Hair follicular keratinocyte (primary cell): Measurements from ENCODE around the gene TBC1D9B. TPM values are rescaled to one million over a fixed set of nuclear protein-coding genes. Genes with fewer than 3 reads are reported as not detected.

Experiments
- total RNA-seq: library from RNA; depleted of rRNA; stranded (reverse); fragments of >200 nt; gene quantifications from 2 replicates; pipeline ENCODE4 v1.2.3, GENCODE V29; 2015

Gene TBC1D9B
- 56.4 and 59.3 TPM in 2 replicates for total RNA-seq

DNA sequence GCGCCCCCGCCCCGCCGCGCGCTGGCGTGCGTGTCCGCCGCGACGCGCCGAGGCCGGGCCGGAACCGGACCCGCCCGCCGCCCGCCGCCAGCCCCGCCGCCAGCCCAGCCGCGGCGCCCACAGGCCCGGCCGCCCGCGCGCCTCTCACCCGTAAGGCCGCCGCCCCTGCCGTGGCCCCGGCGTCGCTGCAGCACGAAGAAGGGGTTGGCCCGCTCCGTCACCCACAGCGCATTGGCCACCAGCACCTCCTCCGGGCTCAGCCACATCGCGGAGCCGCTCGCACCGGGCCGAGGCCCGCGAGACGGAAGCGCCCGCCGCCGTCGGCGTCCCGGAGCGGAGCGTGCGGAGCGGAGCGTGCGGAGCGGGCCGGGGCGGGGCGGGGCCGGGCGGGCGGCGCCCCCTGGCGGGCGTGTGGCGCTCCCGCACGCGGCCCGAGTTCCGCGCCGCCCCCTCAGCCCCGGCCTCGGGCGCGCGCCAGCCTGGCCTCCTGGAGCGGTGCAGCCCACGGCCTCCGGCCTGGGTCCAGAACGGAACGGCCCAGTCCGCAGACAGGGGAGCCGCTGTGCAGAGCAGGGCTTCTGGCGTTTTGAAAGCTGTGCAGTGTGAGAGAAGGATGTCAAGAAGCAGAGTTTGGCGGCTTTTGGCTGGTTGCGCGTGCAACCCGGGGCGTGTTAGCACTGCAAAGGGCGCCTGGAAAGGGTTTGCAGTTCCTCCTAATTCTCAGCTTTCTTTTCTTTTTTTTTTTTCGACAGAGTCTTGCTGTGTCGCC, at the start of gene TBC1D9B:
Gene TBC1D9B, minus strand, starts transcription at position 342 of the 769 bp plus-strand sequence. Its CDS starts 76 bp downstream, at position 266.

GRCh38 chr5:179858586-179859427, 48.9 kb downstream of the TBC1D9B start, which contains the start of gene MRNIP:
TSS of gene MRNIP (minus strand) at chr5:179858817. CDS start at chr5:179858796, 21 bp downstream.

DNA sequence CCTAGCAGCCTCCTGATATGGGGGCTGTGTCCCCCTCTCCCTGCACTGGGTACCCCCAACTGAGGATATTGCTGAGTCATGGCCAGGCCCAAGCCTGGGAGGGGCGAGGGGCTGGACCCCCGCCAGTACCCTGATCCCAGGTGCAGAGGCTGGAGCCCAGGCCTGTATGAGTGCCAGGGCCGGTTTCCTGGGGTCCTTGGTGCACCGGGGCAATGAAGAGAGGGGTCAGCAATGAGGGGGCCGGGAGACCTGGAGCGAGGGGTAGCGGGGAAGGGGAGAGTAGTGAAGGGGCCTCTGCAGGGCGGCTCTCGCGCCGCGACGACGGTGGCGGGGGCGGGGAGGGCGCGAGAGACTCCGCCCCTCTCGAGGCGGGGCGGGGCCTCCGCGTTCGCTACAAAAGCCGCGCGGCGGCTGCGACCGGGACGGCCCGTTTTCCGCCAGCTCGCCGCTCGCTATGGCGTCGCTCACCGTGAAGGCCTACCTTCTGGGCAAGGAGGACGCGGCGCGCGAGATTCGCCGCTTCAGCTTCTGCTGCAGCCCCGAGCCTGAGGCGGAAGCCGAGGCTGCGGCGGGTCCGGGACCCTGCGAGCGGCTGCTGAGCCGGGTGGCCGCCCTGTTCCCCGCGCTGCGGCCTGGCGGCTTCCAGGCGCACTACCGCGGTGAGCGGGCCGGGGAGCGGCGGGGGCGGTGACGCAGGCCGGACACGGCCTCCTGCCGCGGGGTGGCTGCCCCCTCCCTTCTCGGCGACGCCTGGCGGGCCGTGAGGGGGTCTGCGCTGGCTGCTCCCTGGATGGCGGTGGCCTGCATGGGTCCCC, 87.0 kb downstream of the TBC1D9B start, which contains the start of gene SQSTM1:
Gene SQSTM1, plus strand, starts transcription at position 423 of the 815 bp plus-strand sequence. Its CDS starts 32 bp downstream, at position 455.

Other genes starting within 250 kb of the TBC1D9B start
- not detected in 2 replicates for gene CBY3, start 226.9 kb downstream of the TBC1D9B start, total RNA-seq
- gene CANX, start 208.9 kb downstream of the TBC1D9B start, total RNA-seq, result 325 and 372 TPM in 2 replicates
- gene MAML1, start 175.1 kb downstream of the TBC1D9B start, total RNA-seq, result 8.2 and 9.2 TPM in 2 replicates
- gene LTC4S, start 113.9 kb downstream of the TBC1D9B start, total RNA-seq, result 0.23 and 0.39 TPM in 2 replicates
- 88.2 and 114 TPM in 2 replicates for gene MGAT4B, start 101.0 kb downstream of the TBC1D9B start, total RNA-seq
- gene SQSTM1, start 87.0 kb downstream of the TBC1D9B start, total RNA-seq, result 122 and 209 TPM in 2 replicates
- 9.5 and 12.2 TPM in 2 replicates for gene MRNIP, start 49.1 kb downstream of the TBC1D9B start, total RNA-seq
- 18.4 and 28.9 TPM in 2 replicates for gene RNF130, start 163.9 kb upstream of the TBC1D9B start, total RNA-seq